ENCODE measurements around the gene AP1S1. TPM values are rescaled to one million over a fixed set of nuclear protein-coding genes. Genes with fewer than 3 reads are reported as not detected.

The AP1S1 gene
- total and polyA plus RNA-seq, 9 of the 15 experiments (the other 6 are each of a cell fraction or from before 2014, with no cell fraction given) = 4.4 to 149 (median 89.4) TPM

DNA sequence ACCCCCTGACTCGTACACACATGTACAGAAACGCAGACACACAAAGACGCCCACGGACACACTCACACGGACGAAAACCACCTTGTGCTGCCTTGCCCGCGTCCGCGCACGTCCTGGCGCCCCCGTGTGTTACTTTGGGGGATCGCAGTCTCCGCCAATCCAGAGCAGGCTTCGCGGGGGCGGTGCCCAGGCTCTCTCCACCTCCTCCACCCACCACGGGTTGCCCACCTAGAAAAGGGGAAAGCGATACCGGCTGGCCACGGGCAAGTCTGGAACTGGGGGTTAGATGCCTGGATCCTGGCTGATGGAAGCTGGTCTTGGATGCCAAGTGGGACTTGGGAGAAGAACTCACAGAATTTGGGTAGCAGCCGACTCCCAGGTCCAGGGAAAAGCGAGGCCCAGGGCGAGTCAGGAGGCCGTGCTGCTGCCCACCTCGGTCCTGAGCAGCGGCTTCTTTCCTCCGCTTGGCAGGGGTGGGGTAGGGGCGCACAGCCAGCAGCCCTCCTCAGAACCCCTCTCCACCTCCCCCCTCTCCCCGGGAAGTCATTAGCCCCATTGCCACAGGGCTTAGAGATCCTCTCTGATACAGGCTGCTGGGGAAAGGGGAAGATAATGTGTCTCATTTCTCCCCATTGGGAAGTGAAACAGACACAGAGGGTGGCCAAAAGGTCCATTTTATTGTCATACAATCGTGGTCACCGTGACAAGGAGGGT, 15.7 kb downstream of the AP1S1 start (continued):
- TF ChIP-seq ZNF655 (CRISPR knock-in tag; IDR thresholded peaks at IDR 0.05) (no peak), MAFK (IDR thresholded peaks at IDR 0.05; ENCODE audit: low read length) (no peak), CBX5 (IDR thresholded peaks at IDR 0.05; ENCODE audit: borderline replicate concordance, low read depth) (no peak), DIDO1 (tag; IDR thresholded peaks at IDR 0.05; ENCODE audit: low read depth) (no peak), ZNF124 (CRISPR knock-in tag; IDR thresholded peaks at IDR 0.05) (no peak), U2AF1 (optimal IDR thresholded peaks at IDR 0.05; ENCODE audit: low read depth, low read length) (no peak), ZNF263 (CRISPR knock-in tag; IDR thresholded peaks at IDR 0.05; ENCODE audit: borderline replicate concordance) (no peak), ZNF232 (CRISPR knock-in tag; IDR thresholded peaks at IDR 0.05) (no peak), ZC3H4 (CRISPR knock-in tag; IDR thresholded peaks at IDR 0.05; ENCODE audit: borderline replicate concordance) (no peak), TBP (optimal IDR thresholded peaks at IDR 0.05; ENCODE audit: low read depth, low read length) (no peak), NR2F6 (CRISPR knock-in tag; IDR thresholded peaks at IDR 0.05) (no peak), ZNF445 (CRISPR knock-in tag; IDR thresholded peaks at IDR 0.05; ENCODE audit: low read depth) (no peak), ZNF12 (CRISPR knock-in tag; IDR thresholded peaks at IDR 0.05) (no peak), MLLT1 (IDR thresholded peaks at IDR 0.05) (no peak), TOE1 (IDR thresholded peaks at IDR 0.05; ENCODE audit: borderline replicate concordance) (no peak), TOE1 (CRISPR knock-in tag; IDR thresholded peaks at IDR 0.05; ENCODE audit: borderline replicate concordance, low read depth) (no peak)
- TF ChIP-seq, protein P1, sequence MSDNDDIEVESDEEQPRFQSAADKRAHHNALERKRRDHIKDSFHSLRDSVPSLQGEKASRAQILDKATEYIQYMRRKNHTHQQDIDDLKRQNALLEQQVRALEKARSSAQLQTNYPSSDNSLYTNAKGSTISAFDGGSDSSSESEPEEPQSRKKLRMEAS (CRISPR knock-in tag; IDR thresholded peaks at IDR 0.05) = peak; percentile 34; the same call in 1 of the 2 replicates
- TF ChIP-seq, protein P2, sequence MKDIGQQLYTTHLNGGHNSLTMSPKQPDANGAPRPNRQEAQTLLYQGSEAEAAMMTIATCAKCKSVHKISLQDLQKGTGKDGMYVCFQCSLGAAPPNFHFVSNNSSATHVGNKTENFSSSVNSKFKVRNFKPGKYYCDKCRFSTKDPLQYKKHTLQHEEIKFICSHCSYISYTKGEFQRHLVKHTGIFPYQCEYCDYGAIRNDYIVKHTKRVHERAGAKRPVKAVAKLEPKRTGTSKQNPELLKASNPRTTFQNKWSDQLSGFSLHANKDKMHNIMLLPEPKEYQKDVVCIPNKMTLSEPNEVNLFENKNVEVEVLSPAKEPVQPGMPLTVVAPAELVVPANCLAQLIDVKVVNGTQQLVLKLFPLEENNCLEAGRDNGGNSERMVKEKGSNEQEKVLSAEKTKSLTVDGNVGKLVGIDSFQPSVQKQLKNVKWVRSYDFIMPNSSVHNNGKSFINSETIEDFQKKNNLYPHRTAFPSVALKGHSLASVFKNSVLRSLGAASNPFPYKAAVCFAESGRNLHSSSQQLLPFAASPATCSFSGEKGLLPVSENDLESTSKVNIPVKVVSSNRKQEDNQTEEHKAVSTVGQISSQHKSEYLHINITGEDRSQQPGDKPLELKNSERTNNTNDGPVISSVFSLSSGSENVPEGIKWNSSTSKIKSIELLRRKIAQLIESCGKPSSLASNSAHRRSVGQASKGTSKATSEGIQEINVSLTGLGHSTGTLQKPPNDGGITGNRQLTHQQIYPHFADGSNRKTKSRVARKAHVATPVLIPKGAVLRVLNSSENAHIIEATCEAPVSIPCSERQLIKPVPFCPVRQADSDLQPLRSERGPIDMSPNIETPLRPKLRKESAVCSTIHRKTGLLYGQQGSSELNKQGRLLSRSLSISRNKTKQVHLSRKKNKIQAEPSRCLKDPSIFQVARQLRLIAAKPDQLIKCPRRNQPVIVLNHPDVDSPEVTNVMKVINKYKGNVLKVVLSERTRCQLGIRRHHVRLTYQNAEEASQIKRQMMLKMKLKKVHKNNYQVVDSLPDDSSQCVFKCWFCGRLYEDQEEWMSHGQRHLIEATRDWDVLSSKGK (CRISPR knock-in tag; IDR thresholded peaks at IDR 0.05) = no peak
- TF ChIP-seq, protein P3, sequence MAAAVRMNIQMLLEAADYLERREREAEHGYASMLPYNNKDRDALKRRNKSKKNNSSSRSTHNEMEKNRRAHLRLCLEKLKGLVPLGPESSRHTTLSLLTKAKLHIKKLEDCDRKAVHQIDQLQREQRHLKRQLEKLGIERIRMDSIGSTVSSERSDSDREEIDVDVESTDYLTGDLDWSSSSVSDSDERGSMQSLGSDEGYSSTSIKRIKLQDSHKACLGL (CRISPR knock-in tag; IDR thresholded peaks at IDR 0.05; ENCODE audit: borderline replicate concordance, poor library complexity, severe bottlenecking) = no peak
